MM.1S (cell line): ENCODE measurements around the gene TTC7B.

Experiments used
- EZH2 ChIP-seq: fragments of 300-600 bp; sonication (generic); optimal IDR thresholded peaks from 2 replicates; pipeline ENCODE3; 2017; ENCODE audit warnings: low read depth, mild to moderate bottlenecking, antibody characterized with exemption, low read length, mixed read lengths
- TF ChIP-seq, protein P1 (sequence below): fragments of 300-600 bp; sonication (generic); IDR thresholded peaks from 2 replicates; pipeline ENCODE4 v1.5.1; 2016; ENCODE audit warnings: antibody characterized with exemption, low read length, mixed read lengths

DNA sequence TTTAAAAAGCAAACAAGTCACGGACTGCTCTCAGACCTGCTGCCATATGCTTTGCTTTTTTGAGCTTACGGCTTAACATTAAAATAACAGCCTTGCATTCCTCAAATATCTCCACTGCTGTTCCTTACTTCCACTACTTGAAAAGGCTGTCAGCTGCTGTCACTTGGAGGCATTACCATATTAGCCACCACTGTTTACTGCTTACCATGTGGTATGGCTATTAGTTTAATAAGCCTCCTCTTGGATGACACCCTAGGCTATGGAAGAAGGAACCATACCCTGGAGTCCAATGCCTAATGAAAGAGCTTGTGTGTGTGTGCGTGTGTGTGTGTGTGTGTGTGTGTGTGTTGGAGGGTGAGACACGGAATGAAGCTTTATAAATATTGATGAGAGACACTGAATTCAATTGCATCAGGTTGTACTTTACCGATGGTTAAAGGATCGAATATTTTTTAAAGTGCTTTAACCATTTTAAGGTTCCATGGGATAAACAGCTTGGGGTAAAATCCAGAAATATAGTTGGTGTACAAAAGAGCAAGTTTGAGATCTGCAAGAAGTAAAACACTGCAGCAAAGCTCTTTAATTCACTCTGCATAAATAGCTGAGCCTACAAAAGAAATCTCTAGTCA is 174.5 kb downstream of the TTC7B start:
- no peak for TF ChIP-seq EZH2
- TF ChIP-seq, protein P1, sequence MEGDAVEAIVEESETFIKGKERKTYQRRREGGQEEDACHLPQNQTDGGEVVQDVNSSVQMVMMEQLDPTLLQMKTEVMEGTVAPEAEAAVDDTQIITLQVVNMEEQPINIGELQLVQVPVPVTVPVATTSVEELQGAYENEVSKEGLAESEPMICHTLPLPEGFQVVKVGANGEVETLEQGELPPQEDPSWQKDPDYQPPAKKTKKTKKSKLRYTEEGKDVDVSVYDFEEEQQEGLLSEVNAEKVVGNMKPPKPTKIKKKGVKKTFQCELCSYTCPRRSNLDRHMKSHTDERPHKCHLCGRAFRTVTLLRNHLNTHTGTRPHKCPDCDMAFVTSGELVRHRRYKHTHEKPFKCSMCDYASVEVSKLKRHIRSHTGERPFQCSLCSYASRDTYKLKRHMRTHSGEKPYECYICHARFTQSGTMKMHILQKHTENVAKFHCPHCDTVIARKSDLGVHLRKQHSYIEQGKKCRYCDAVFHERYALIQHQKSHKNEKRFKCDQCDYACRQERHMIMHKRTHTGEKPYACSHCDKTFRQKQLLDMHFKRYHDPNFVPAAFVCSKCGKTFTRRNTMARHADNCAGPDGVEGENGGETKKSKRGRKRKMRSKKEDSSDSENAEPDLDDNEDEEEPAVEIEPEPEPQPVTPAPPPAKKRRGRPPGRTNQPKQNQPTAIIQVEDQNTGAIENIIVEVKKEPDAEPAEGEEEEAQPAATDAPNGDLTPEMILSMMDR = no peak
